ENCODE measurements around the gene REG3A.

The REG3A gene

GRCh38 chr2:79159653-79160052 lies at the start of gene REG3A:
TSS of gene REG3A (minus strand) at chr2:79159753. CDS start at chr2:79159405, 348 bp downstream.
- DNase-seq (ENCODE audit: low read depth in 3 of 3) = no peak

GRCh38 chr2:79200762-79201161 lies 41.2 kb upstream of the REG3A start:
- no peak for DNase-seq (ENCODE audit: low read depth in 3 of 3)

GRCh38 chr2:79191816-79192215 lies 32.3 kb upstream of the REG3A start:
- DNase-seq (ENCODE audit: low read depth in 3 of 3) = no peak

GRCh38 chr2:79191081-79191480 lies 31.5 kb upstream of the REG3A start:
- DNase-seq (ENCODE audit: low read depth in 3 of 3) = no peak

- no peak for DNase-seq (ENCODE audit: low read depth in 3 of 3)
Measured at GRCh38 chr2:79189465-79189864, 29.9 kb upstream of the REG3A start.

- DNase-seq (ENCODE audit: low read depth in 3 of 3) = no peak
Measured at GRCh38 chr2:79181617-79182016, 22.1 kb upstream of the REG3A start.

GRCh38 chr2:79180092-79180491 lies 20.5 kb upstream of the REG3A start:
- DNase-seq (ENCODE audit: low read depth in 3 of 3) = no peak

- no peak for DNase-seq (ENCODE audit: low read depth in 3 of 3)
Measured at GRCh38 chr2:79179036-79179435, 19.5 kb upstream of the REG3A start.

GRCh38 chr2:79178076-79178674 lies 18.6 kb upstream of the REG3A start:
- no peak for DNase-seq (ENCODE audit: low read depth in 3 of 3)

- no peak for DNase-seq (ENCODE audit: low read depth in 3 of 3)
Measured at GRCh38 chr2:79171348-79171958, 11.9 kb upstream of the REG3A start.

- DNase-seq (ENCODE audit: low read depth in 3 of 3) = no peak
Measured at GRCh38 chr2:79162801-79163200, 3.2 kb upstream of the REG3A start.

GRCh38 chr2:79162132-79162531 lies 2.6 kb upstream of the REG3A start:
- DNase-seq (ENCODE audit: low read depth in 3 of 3) = no peak

GRCh38 chr2:79159030-79159429 lies 523 bp downstream of the REG3A start:
- DNase-seq (ENCODE audit: low read depth in 3 of 3) = no peak

GRCh38 chr2:79155826-79156476 lies 3.6 kb downstream of the REG3A start:
- DNase-seq (ENCODE audit: low read depth in 3 of 3) = no peak

- no peak for DNase-seq (ENCODE audit: low read depth in 3 of 3)
Measured at GRCh38 chr2:79139423-79139822, 20.1 kb downstream of the REG3A start.

- no peak for DNase-seq (ENCODE audit: low read depth in 3 of 3)
Measured at GRCh38 chr2:79138385-79138784, 21.2 kb downstream of the REG3A start.

- DNase-seq (ENCODE audit: low read depth in 3 of 3) = no peak
Measured at GRCh38 chr2:79131687-79132086, 27.9 kb downstream of the REG3A start.

GRCh38 chr2:79129804-79130203 lies 29.7 kb downstream of the REG3A start:
- DNase-seq (ENCODE audit: low read depth in 3 of 3) = no peak

- DNase-seq (ENCODE audit: low read depth in 3 of 3) = no peak
Measured at GRCh38 chr2:79129260-79129659, 30.3 kb downstream of the REG3A start.

GRCh38 chr2:79128406-79128805 lies 31.1 kb downstream of the REG3A start:
- DNase-seq (ENCODE audit: low read depth in 3 of 3) = no peak

- DNase-seq (ENCODE audit: low read depth in 3 of 3) = no peak
Measured at GRCh38 chr2:79125721-79125985, 33.9 kb downstream of the REG3A start.

GRCh38 chr2:79124907-79125720 lies 34.4 kb downstream of the REG3A start:
- DNase-seq (ENCODE audit: low read depth in 3 of 3) = no peak

- no peak for DNase-seq (ENCODE audit: low read depth in 3 of 3)
Measured at GRCh38 chr2:79122676-79123075, 36.9 kb downstream of the REG3A start.

Measured in stimulated activated CD4-positive, alpha-beta T cell treated with anti-CD3 and anti-CD28 coated beads, TNF-alpha, amount 100 ng/mL, for 4 hours (primary cell).